HCT116 (cell line): Measurements from ENCODE around the gene NFIX. TPM values are rescaled to one million over a fixed set of nuclear protein-coding genes. Genes with fewer than 3 reads are reported as not detected.

Source experiments
- ATAC-seq: fragments of 200-7000 bp; cut with Tn5 transposase; 2 replicates; pipeline ENCODE4 v1.9.1; 2020; ENCODE audit warnings: mild to moderate bottlenecking, moderate library complexity
- BruUV-seq: library from RNA; stranded (reverse); fragments of 400-500 nt; replicated peaks from 2 replicates; lab custom pipeline; 2021; lab: Mats Ljungman, UMichigan
- CTCF ChIA-PET: fragments of 300-600 bp; sonication (Branson Sonifier 250); formaldehyde crosslinking; loops from one replicate; lab custom pipeline; 2021; ENCODE audit warnings: antibody characterized with exemption; lab: Charles Lee
- POLR2A ChIA-PET: fragments of 300-600, 350-600 bp; sonication (Branson Sonifier 250); formaldehyde crosslinking; loops from one replicate; lab custom pipeline; 2021; ENCODE audit warnings: antibody characterized with exemption; lab: Charles Lee
- RAD21 ChIA-PET, 2 experiments: fragments of 300-600 bp; sonication (Branson Sonifier 250); formaldehyde crosslinking; loops; one replicate each; lab custom pipeline; 2023; ENCODE audit warnings: low total read pairs in 2 of 2; ENCODE audit not compliant: uncharacterized antibody in 2 of 2, unreplicated experiment in 2 of 2, low non-redundant PET in 1 of 2; lab: Charles Lee
- DNase-seq: peaks from one replicate; pipeline ENCODE4 v3.0.0-alpha.2; 2010; ENCODE audit warnings: low read depth, low spot score
- H2AFZ ChIP-seq: fragments of 200-600 bp; shearing (Covaris generic), sonication (generic); 2 replicates; pipeline ENCODE4 v1.6.1; 2017; ENCODE audit warnings: low read depth, mixed run types, mixed read lengths, antibody characterized with exemption, low read length; ENCODE audit not compliant: poor library complexity, severe bottlenecking
- H3K27ac ChIP-seq: 2 replicates; pipeline ENCODE4 v1.5.1; 2012; ENCODE audit warnings: low read depth, low read length
- H3K27me3 ChIP-seq: fragments of 200-600 bp; sonication (generic); 2 replicates; pipeline ENCODE4 v1.6.1; 2016; ENCODE audit warnings: mixed run types, low read length, mixed read lengths; ENCODE audit not compliant: insufficient read depth
- H3K36me3 ChIP-seq, 2 experiments: fragments of 200-500 bp in 1 of 2; fragments of 200-600 bp in 1 of 2; sonication (Bioruptor generic) in 1 of 2; sonication (generic) in 1 of 2; 2 replicates each; pipeline versions ENCODE4 v1.5.1 to v1.6.1; 2014 to 2016; ENCODE audit warnings: low read length in 2 of 2, inconsistent platforms in 1 of 2, mixed read lengths in 1 of 2, mixed run types in 1 of 2; ENCODE audit not compliant: insufficient read depth in 2 of 2, control insufficient read depth in 1 of 2
- H3K4me1 ChIP-seq, 2 experiments: fragments of 200-600 bp in 1 of 2; sonication (generic) in 1 of 2; 2 replicates each; pipeline versions ENCODE4 v1.5.1 to v1.6.1; 2012 to 2017; ENCODE audit warnings: low read length in 2 of 2, inconsistent platforms in 1 of 2, mild to moderate bottlenecking in 1 of 2, mixed read lengths in 1 of 2, mixed run types in 1 of 2, moderate library complexity in 1 of 2; ENCODE audit not compliant: insufficient read depth in 2 of 2, control insufficient read depth in 1 of 2
- H3K4me2 ChIP-seq: fragments of 200-600 bp; sonication (generic); 2 replicates; pipeline ENCODE4 v1.6.1; 2017; ENCODE audit warnings: mixed run types, low read length, mixed read lengths
- H3K4me3 ChIP-seq, 2 experiments: fragments of 200-600 bp in 1 of 2; sonication (generic) in 1 of 2; replicated peaks in 1 of 2; 2 replicates each; pipeline ENCODE4 v1.5.1; 2011 to 2016; ENCODE audit warnings: low read length in 2 of 2, control low read depth in 1 of 2, low read depth in 1 of 2, mild to moderate bottlenecking in 1 of 2, mixed read lengths in 1 of 2, mixed run types in 1 of 2
- H3K79me2 ChIP-seq: fragments of 200-600 bp; sonication (generic); 2 replicates; pipeline ENCODE4 v1.6.1; 2017; ENCODE audit warnings: mild to moderate bottlenecking, mixed run types, low read length, moderate library complexity, mixed read lengths; ENCODE audit not compliant: insufficient read depth
- H3K9ac ChIP-seq: fragments of 200-600 bp; sonication (generic); 2 replicates; pipeline ENCODE4 v1.6.1; 2016; ENCODE audit warnings: low read length, mixed read lengths
- H3K9me2 ChIP-seq: fragments of 200-600 bp; sonication (generic), shearing (Covaris generic); 2 replicates; pipeline ENCODE4 v1.6.1; 2017; ENCODE audit warnings: mixed run types, mild to moderate bottlenecking, moderate library complexity; ENCODE audit not compliant: insufficient read depth
- H3K9me3 ChIP-seq, 2 experiments: fragments of 200-500 bp in 1 of 2; fragments of 200-600 bp in 1 of 2; sonication (Bioruptor generic) in 1 of 2; sonication (generic) in 1 of 2; 2 replicates each; pipeline ENCODE4 v1.6.1; 2014 to 2017; ENCODE audit warnings: low read length in 2 of 2, mixed read lengths in 2 of 2, inconsistent platforms in 1 of 2, low read depth in 1 of 2, mild to moderate bottlenecking in 1 of 2, mixed run types in 1 of 2, moderate library complexity in 1 of 2; ENCODE audit not compliant: control insufficient read depth in 1 of 2, insufficient read depth in 1 of 2
- H4K20me1 ChIP-seq: fragments of 200-600 bp; sonication (generic), shearing (Covaris generic); 2 replicates; pipeline ENCODE4 v1.6.1; 2017; ENCODE audit warnings: mixed run types, mild to moderate bottlenecking, moderate library complexity; ENCODE audit not compliant: insufficient read depth
- ATF3 ChIP-seq: IDR thresholded peaks from 2 replicates; pipeline ENCODE4 v1.6.1; 2012
- CBX3 ChIP-seq: IDR thresholded peaks from 2 replicates; pipeline ENCODE4 v1.6.1; 2012; ENCODE audit warnings: low read depth
- CEBPB ChIP-seq: IDR thresholded peaks from 2 replicates; pipeline ENCODE4 v1.6.1; 2012; ENCODE audit warnings: low read depth
- EGR1 ChIP-seq: IDR thresholded peaks from 2 replicates; pipeline ENCODE4 v1.6.1; 2012; ENCODE audit warnings: low read depth
- EZH2 ChIP-seq: fragments of 200-600 bp; sonication (generic); IDR thresholded peaks from 2 replicates; pipeline ENCODE4 v1.6.1; 2017; ENCODE audit warnings: antibody characterized with exemption, mixed run types
- EZH2phosphoT487 ChIP-seq: fragments of 200-600 bp; IDR thresholded peaks from 2 replicates; pipeline ENCODE4 v1.6.1; 2018; ENCODE audit warnings: antibody characterized with exemption, borderline replicate concordance
- FOSL1 ChIP-seq: IDR thresholded peaks from 2 replicates; pipeline ENCODE4 v1.6.1; 2012; ENCODE audit warnings: low read depth
- JUND ChIP-seq: IDR thresholded peaks from 2 replicates; pipeline ENCODE4 v1.6.1; 2012
- POLR2A ChIP-seq: IDR thresholded peaks from 2 replicates; pipeline ENCODE4 v1.7.0; 2011; ENCODE audit warnings: borderline replicate concordance; ENCODE audit not compliant: insufficient read depth, insufficient read length; ENCODE audit errors: extremely low read depth
- SP1 ChIP-seq: IDR thresholded peaks from 2 replicates; pipeline ENCODE4 v1.6.1; 2012; ENCODE audit warnings: low read depth
- SRF ChIP-seq: IDR thresholded peaks from 2 replicates; pipeline ENCODE4 v1.6.1; 2012; ENCODE audit warnings: low read depth
- YY1 ChIP-seq: IDR thresholded peaks from 2 replicates; pipeline ENCODE4 v1.6.1; 2011; ENCODE audit warnings: low read length, low read depth, moderate library complexity, mild to moderate bottlenecking; ENCODE audit not compliant: insufficient replicate concordance; ENCODE audit errors: extremely low read depth
- ZBTB33 ChIP-seq: IDR thresholded peaks from 2 replicates; pipeline ENCODE4 v1.6.1; 2011; ENCODE audit warnings: mild to moderate bottlenecking, low read length, moderate library complexity; ENCODE audit not compliant: insufficient replicate concordance; ENCODE audit errors: extremely low read depth
- ZNF274 ChIP-seq: fragments of 200-500 bp; sonication (Bioruptor generic); IDR thresholded peaks from 2 replicates; pipeline ENCODE4 v1.6.1; 2014; ENCODE audit warnings: mild to moderate bottlenecking, low read depth, low read length, inconsistent platforms
- intact Hi-C: fragments of 100-400 bp; cut with micrococcal nuclease; formaldehyde crosslinking; loops from 2 replicates; pipeline ENCODE4 v1.10.0; 2022
- total RNA-seq: library from RNA; stranded (reverse); gene quantifications from one replicate; pipeline ENCODE4 v1.2.1, GENCODE V29; 2021; ENCODE audit not compliant: unreplicated experiment
- TF ChIP-seq, protein P1 (sequence below): IDR thresholded peaks from 2 replicates; pipeline ENCODE4 v1.6.1; 2012; ENCODE audit warnings: low read depth

Gene NFIX
- total RNA-seq, 1 experiment from 2014 or later: 34.8 TPM

GRCh38 chr19:12987190-12987589 lies 8.1 kb upstream of the NFIX start:
- TF ChIP-seq FOSL1 (no peak), SP1 (no peak), CBX3 (no peak), EZH2phosphoT487 (no peak), ATF3 (no peak), CEBPB (no peak), ZBTB33 (no peak), POLR2A (no peak), ZNF274 (no peak), JUND (no peak), YY1 (no peak), EZH2 (no peak), EGR1 (no peak), SRF (no peak)
- TF ChIP-seq, protein P1, sequence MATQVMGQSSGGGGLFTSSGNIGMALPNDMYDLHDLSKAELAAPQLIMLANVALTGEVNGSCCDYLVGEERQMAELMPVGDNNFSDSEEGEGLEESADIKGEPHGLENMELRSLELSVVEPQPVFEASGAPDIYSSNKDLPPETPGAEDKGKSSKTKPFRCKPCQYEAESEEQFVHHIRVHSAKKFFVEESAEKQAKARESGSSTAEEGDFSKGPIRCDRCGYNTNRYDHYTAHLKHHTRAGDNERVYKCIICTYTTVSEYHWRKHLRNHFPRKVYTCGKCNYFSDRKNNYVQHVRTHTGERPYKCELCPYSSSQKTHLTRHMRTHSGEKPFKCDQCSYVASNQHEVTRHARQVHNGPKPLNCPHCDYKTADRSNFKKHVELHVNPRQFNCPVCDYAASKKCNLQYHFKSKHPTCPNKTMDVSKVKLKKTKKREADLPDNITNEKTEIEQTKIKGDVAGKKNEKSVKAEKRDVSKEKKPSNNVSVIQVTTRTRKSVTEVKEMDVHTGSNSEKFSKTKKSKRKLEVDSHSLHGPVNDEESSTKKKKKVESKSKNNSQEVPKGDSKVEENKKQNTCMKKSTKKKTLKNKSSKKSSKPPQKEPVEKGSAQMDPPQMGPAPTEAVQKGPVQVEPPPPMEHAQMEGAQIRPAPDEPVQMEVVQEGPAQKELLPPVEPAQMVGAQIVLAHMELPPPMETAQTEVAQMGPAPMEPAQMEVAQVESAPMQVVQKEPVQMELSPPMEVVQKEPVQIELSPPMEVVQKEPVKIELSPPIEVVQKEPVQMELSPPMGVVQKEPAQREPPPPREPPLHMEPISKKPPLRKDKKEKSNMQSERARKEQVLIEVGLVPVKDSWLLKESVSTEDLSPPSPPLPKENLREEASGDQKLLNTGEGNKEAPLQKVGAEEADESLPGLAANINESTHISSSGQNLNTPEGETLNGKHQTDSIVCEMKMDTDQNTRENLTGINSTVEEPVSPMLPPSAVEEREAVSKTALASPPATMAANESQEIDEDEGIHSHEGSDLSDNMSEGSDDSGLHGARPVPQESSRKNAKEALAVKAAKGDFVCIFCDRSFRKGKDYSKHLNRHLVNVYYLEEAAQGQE: no peak
- Histone ChIP-seq H2AFZ (no peak overlapping the region), H3K9me3 (no peaks in the 10 kb centered on the region), H3K27ac (no peak overlapping the region), H3K9ac (no peak overlapping the region), H3K4me1 (peaks cover 21 to 28% of the 10 kb centered on the region in 2 experiments; a peak in 3 of 4 replicates), H3K9me2 (no peaks in the 10 kb centered on the region), H3K4me3 (no peak overlapping the region), H3K27me3 (no peaks in the 10 kb centered on the region), H3K36me3 (no peaks in the 10 kb centered on the region), H3K4me2 (no peak overlapping the region), H3K79me2 (no peaks in the 10 kb centered on the region), H4K20me1 (no peaks in the 10 kb centered on the region)
- intact Hi-C loops: no loop called here
- no TSS peak for BruUV-seq
- ATAC-seq: no peak
- DNase-seq: no peak
- ChIA-PET POLR2A (no interaction called here), CTCF (no interaction called here), RAD21 (no interaction called here)
